Measurements from ENCODE around the gene PQBP1. TPM values are rescaled to one million over a fixed set of nuclear protein-coding genes. Genes with fewer than 3 reads are reported as not detected.

Gene PQBP1
- total RNA-seq, 1 experiment from 2014 or later, result 110 TPM

- BruUV-seq (replicated peaks), result no TSS peak
- TF ChIP-seq CTCF (IDR thresholded peaks at IDR 0.05; ENCODE audit: unreplicated experiment), result no peak
- H3K36me3 Mint-ChIP-seq (ENCODE audit: insufficient read depth, unreplicated experiment), result peaks cover 61% of the 10 kb centered on the region
- H3K4me1 Mint-ChIP-seq (ENCODE audit: low read depth, unreplicated experiment), result peaks cover 16% of the 10 kb centered on the region
- CTCF ChIA-PET, result no interaction called here
- intact Hi-C loops (cut with micrococcal nuclease; ENCODE audit: unreplicated experiment), result no loop called here
- no peak overlapping the region for H3K4me3 Mint-ChIP-seq (ENCODE audit: low read depth, unreplicated experiment)
- H3K9me3 Mint-ChIP-seq (ENCODE audit: low read depth, unreplicated experiment), result no peaks in the 10 kb centered on the region
- no peak for DNase-seq
- no peaks in the 10 kb centered on the region for H3K27me3 Mint-ChIP-seq (ENCODE audit: unreplicated experiment)
- H3K27ac Mint-ChIP-seq (ENCODE audit: unreplicated experiment), result no peak overlapping the region
These were observed 10.9 kb downstream of the PQBP1 start for GRCh38 chrX:48908600-48908999.

- CTCF ChIA-PET, result no interaction called here
- TF ChIP-seq CTCF (IDR thresholded peaks at IDR 0.05; ENCODE audit: unreplicated experiment), result no peak
These were observed 12.1 kb downstream of the PQBP1 start for GRCh38 chrX:48909703-48910294.

GRCh38 chrX:48910926-48911411 lies 13.2 kb downstream of the PQBP1 start:
- intact Hi-C loops (cut with micrococcal nuclease; ENCODE audit: unreplicated experiment), result loop anchor here (10.0 kb wide), 2 partner anchors 46 to 106 kb away; partner anchors contain the start of gene HDAC6
- H3K36me3 Mint-ChIP-seq (ENCODE audit: insufficient read depth, unreplicated experiment), result peaks cover 50% of the 10 kb centered on the region
- H3K9me3 Mint-ChIP-seq (ENCODE audit: low read depth, unreplicated experiment), result no peaks in the 10 kb centered on the region

More at GRCh38 chrX:48909703-48910294, 12.1 kb downstream of the PQBP1 start:
- Mint-ChIP-seq H3K27ac (ENCODE audit: unreplicated experiment) (no peak overlapping the region), H3K4me1 (ENCODE audit: low read depth, unreplicated experiment) (peaks cover 16% of the 10 kb centered on the region), H3K36me3 (ENCODE audit: insufficient read depth, unreplicated experiment) (peaks cover 58% of the 10 kb centered on the region), H3K4me3 (ENCODE audit: low read depth, unreplicated experiment) (peak overlapping the region; percentile 97), H3K9me3 (ENCODE audit: low read depth, unreplicated experiment) (no peaks in the 10 kb centered on the region), H3K27me3 (ENCODE audit: unreplicated experiment) (no peaks in the 10 kb centered on the region)
- no TSS peak for BruUV-seq (replicated peaks)
- intact Hi-C loops (cut with micrococcal nuclease; ENCODE audit: unreplicated experiment), result loop anchor here (10.0 kb wide), 2 partner anchors 45 to 105 kb away; partner anchors contain the start of gene HDAC6
- no peak for DNase-seq

More at GRCh38 chrX:48910926-48911411, 13.2 kb downstream of the PQBP1 start:
- CTCF ChIA-PET, result interaction anchor here (1.0 to 1.2 kb wide), 2 partner anchors 75 to 77 kb away, joined by 4 read pairs; partner anchors contain the start of gene PCSK1N
- H3K4me3 Mint-ChIP-seq (ENCODE audit: low read depth, unreplicated experiment), result peak overlapping the region; percentile 97
- no peaks in the 10 kb centered on the region for H3K27me3 Mint-ChIP-seq (ENCODE audit: unreplicated experiment)
- TF ChIP-seq CTCF (IDR thresholded peaks at IDR 0.05; ENCODE audit: unreplicated experiment), result no peak
- no TSS peak for BruUV-seq (replicated peaks)
- peak overlapping the region; percentile 94 for H3K27ac Mint-ChIP-seq (ENCODE audit: unreplicated experiment)
- DNase-seq, result no peak
- peaks cover 16% of the 10 kb centered on the region for H3K4me1 Mint-ChIP-seq (ENCODE audit: low read depth, unreplicated experiment)

All from Calu3 (cell line).